Cardiac muscle cell (in vitro differentiated cells and primary cell): Measurements from ENCODE around the gene DLGAP5. TPM values are rescaled to one million over a fixed set of nuclear protein-coding genes. Genes with fewer than 3 reads are reported as not detected.
A peak's percentile ranks its signal among the peaks of the same experiment; 100 is the strongest.

Source experiments
- DNase-seq, 2 donors: peaks; one replicate each; pipeline versions ENCODE4 v3.0.0 to v3.0.0-alpha.2; 2010 to 2017; ENCODE audit warnings: low read depth in 1 of 2, low spot score in 1 of 2
- H3K27ac ChIP-seq: fragments of 200-600 bp; sonication (generic); 2 replicates; pipeline ENCODE4 v1.5.1; 2016
- H3K27me3 ChIP-seq: fragments of 200-600 bp; sonication (generic); 2 replicates; pipeline ENCODE4 v1.6.0; 2016; ENCODE audit warnings: control low read depth
- H3K36me3 ChIP-seq: fragments of 200-600 bp; sonication (generic); 2 replicates; pipeline ENCODE4 v1.5.1; 2016; ENCODE audit warnings: control low read depth
- H3K4me1 ChIP-seq: fragments of 200-600 bp; sonication (generic); 2 replicates; pipeline ENCODE4 v1.8.1; 2017; ENCODE audit warnings: low read depth, mild to moderate bottlenecking, mixed run types
- H3K4me3 ChIP-seq: fragments of 200-600 bp; sonication (generic); 2 replicates; pipeline ENCODE4 v1.5.1; 2016; ENCODE audit warnings: mild to moderate bottlenecking
- H3K9me3 ChIP-seq: fragments of 200-600 bp; sonication (generic); 2 replicates; pipeline ENCODE4 v1.5.1; 2017; ENCODE audit warnings: low read depth, mild to moderate bottlenecking, control low read depth
- polyA plus RNA-seq: library from polyadenylated mRNA; unstranded; fragments of >200 nt; fragmentation: Nextera tagmentation; extraction: Ambion mirVana; gene quantifications from 2 replicates; pipeline ENCODE4 v1.2.1, GENCODE V29; 2016
- total RNA-seq: library from RNA; depleted of rRNA; stranded (reverse); fragments of >200 nt; gene quantifications from 2 replicates; pipeline ENCODE4 v1.2.3, GENCODE V29; 2016
- TF ChIP-seq, protein P1 (sequence below): IDR thresholded peaks from 2 replicates; pipeline ENCODE4 v1.5.1; 2012; ENCODE audit warnings: low read depth, mild to moderate bottlenecking, low read length

Gene DLGAP5
- total and polyA plus RNA-seq, 2 experiments from 2014 or later, result 5.9 to 37.4 TPM

DNA sequence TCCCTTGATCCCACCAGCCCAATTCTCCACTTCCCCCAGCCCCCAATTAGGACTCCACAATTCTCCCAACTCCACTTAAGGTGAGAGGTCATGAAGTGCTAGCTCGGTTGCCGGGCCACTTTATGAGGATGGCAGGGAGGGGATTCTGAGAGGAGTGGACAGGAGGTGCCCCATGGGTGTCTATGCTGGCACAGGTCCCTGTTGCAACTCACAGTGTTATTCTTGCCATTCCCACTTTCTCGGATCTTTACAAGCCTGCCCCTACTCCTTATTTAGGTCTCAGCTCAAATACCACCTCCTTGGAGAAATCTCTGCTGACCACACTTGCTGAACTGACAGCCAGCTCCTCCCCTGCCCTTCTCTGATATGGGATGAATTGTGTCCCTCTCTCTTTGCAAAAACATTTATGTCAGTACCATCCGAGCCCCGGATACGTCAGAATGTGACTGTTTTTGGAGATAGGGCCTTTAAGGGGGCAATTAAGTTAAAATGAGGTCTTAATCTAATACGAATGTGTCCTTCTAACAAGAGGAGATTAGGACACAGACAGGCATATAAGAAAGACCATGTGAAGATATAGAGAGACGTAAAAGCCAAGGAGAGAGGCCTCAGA is 66.5 kb downstream of the DLGAP5 start:
- no peaks in the 10 kb centered on the region for H3K9me3 ChIP-seq
- no peak overlapping the region for H3K27ac ChIP-seq
- TF ChIP-seq, protein P1, sequence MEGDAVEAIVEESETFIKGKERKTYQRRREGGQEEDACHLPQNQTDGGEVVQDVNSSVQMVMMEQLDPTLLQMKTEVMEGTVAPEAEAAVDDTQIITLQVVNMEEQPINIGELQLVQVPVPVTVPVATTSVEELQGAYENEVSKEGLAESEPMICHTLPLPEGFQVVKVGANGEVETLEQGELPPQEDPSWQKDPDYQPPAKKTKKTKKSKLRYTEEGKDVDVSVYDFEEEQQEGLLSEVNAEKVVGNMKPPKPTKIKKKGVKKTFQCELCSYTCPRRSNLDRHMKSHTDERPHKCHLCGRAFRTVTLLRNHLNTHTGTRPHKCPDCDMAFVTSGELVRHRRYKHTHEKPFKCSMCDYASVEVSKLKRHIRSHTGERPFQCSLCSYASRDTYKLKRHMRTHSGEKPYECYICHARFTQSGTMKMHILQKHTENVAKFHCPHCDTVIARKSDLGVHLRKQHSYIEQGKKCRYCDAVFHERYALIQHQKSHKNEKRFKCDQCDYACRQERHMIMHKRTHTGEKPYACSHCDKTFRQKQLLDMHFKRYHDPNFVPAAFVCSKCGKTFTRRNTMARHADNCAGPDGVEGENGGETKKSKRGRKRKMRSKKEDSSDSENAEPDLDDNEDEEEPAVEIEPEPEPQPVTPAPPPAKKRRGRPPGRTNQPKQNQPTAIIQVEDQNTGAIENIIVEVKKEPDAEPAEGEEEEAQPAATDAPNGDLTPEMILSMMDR, result no peak
- H3K36me3 ChIP-seq, result no peaks in the 10 kb centered on the region
- peaks cover 23% of the 10 kb centered on the region for H3K4me1 ChIP-seq
- H3K4me3 ChIP-seq, result no peak overlapping the region
- DNase-seq, result no peak
- peaks cover 29% of the 10 kb centered on the region for H3K27me3 ChIP-seq

DNA sequence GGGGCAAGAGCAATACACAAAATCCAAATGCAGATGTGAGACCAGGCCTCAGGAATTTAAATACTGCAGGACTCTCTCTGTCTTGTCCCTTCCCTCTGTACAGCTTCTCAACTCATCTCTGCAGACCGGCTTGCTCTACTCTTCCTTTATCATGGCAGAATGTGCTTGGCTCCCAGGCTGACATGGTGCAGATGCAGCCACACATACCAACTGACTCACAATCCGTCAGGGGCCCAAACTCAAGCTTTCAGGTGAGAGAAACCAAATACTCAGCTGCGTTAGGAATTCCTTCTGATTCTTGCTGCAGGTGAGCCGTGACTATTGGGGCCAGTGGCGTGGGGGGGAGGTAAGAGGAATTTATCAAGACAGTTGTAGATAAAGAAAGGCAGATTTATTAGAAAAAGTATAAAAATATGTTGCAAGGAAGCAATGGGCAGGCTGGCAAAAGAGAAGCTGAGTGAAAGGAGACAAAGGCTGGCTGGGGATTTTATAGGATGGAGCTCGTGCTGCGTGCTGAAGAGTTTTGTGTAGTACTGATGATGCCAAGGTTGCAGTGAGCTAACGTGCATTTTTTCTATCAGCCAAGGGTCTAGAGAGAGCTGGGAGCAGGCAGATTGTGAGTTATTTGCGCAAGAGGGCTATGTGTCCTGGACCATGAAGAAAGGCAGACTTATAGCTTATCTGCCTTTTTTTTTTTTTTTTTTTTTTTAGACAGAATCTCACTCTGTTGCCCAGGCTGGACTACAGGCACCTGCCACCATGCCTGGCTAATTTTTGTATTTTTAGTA is 67.3 kb downstream of the DLGAP5 start:
- TF ChIP-seq, protein P1, result no peak
- Histone ChIP-seq H3K4me1 (peaks cover 23% of the 10 kb centered on the region), H3K27me3 (peaks cover 21% of the 10 kb centered on the region), H3K27ac (no peak overlapping the region), H3K36me3 (no peaks in the 10 kb centered on the region), H3K9me3 (no peaks in the 10 kb centered on the region), H3K4me3 (no peak overlapping the region)
- no peak for DNase-seq

- H3K27me3 ChIP-seq, result peaks cover 12% of the 10 kb centered on the region
- TF ChIP-seq, protein P1, result no peak
- H3K9me3 ChIP-seq, result no peaks in the 10 kb centered on the region
- no peaks in the 10 kb centered on the region for H3K36me3 ChIP-seq
- no peak overlapping the region for H3K4me3 ChIP-seq
- peak overlapping the region; percentile 75 for H3K27ac ChIP-seq
- peaks cover 23% of the 10 kb centered on the region for H3K4me1 ChIP-seq
- DNase-seq, result peak in 1 of 2 donors; percentile 92
Observed at GRCh38 chr14:55123101-55123500, 68.3 kb downstream of the DLGAP5 start.

DNA sequence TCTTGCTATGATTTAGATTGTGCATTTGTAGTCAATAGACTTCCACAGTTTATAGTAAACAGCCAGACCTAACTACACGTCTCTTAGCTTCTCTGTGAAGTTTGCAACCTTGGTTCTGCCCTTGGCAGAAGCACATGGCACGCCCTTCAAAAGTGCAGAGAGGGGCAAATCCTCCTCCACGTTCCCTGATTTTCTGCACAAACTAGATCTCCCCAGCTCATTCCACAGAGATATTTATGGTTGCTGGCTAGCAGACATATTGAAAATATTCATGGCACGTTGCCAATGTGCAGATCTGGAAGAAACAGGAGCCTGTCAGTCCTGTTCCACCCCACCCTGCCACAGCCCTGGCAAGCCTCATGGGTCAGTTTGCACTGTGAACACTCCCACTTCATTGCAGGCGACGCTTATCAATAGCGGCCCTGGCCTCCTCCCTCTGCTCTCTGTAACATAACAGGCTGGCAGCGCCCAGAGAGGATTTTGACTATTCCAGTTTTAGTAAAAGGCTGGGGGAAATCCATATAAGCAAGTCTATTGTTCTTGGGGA is 68.9 kb downstream of the DLGAP5 start:
- peak overlapping the region; percentile 75 for H3K27ac ChIP-seq
- TF ChIP-seq, protein P1, result no peak
- no peaks in the 10 kb centered on the region for H3K36me3 ChIP-seq
- peaks cover 6% of the 10 kb centered on the region for H3K27me3 ChIP-seq
- DNase-seq, result peak; percentile 73 to 77
- H3K4me1 ChIP-seq, result peaks cover 23% of the 10 kb centered on the region
- H3K9me3 ChIP-seq, result no peaks in the 10 kb centered on the region
- no peak overlapping the region for H3K4me3 ChIP-seq

GRCh38 chr14:55121628-55122439 is 69.6 kb downstream of the DLGAP5 start:
- no peak overlapping the region for H3K4me3 ChIP-seq
- TF ChIP-seq, protein P1, result no peak
- H3K9me3 ChIP-seq, result no peaks in the 10 kb centered on the region
- H3K36me3 ChIP-seq, result no peaks in the 10 kb centered on the region
- DNase-seq, result no peak
- H3K27me3 ChIP-seq, result no peaks in the 10 kb centered on the region
- H3K4me1 ChIP-seq, result peaks cover 23% of the 10 kb centered on the region
- H3K27ac ChIP-seq, result peak overlapping the region; percentile 75
